HG02610 (cell line): Measurements from ENCODE around the gene SLC39A11.

Source experiments
- ATAC-seq: cut with Tn5 transposase; IDR thresholded peaks from one replicate; pipeline ENCODE4 v1.9.1; 2021; ENCODE audit warnings: mild to moderate bottlenecking, moderate library complexity; ENCODE audit not compliant: unreplicated experiment

The SLC39A11 gene

DNA sequence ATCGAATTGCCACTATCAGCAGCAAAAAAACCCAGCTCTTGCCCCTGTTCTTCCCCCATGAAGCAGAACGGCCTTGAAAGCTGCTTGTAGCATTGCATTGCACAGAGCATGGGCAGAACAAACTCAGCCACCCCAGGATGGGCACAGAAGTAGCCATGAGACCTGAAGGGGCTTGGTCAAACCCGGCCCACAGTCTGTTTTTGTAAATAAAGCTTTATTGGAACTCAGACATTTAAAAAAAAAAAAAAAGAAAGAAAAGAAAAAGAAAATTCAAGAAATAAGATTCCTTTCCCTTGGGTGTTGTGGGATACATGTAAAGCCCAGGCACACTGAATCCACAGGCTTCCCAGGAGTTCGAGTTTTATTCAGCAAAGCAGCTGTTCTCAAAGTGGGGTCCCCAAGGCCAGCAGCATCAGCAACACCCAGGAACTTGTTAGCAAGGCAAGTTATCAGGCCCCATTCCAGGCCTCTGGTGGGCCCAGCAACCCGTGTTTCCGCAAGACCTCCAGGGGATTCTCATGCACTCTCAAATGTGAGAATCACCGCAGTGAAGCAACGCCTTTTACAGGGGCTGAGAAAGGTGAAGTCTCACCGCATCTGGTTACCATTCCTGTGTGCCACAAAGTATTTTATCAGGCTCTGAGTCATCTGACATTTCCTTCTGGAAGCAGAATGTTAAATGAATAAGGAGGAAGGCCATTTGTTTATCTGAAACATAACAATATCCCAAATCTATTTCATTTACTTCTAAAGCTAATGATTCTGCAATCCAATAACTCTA, 108.2 kb downstream of the SLC39A11 start:
- no peak for ATAC-seq

DNA sequence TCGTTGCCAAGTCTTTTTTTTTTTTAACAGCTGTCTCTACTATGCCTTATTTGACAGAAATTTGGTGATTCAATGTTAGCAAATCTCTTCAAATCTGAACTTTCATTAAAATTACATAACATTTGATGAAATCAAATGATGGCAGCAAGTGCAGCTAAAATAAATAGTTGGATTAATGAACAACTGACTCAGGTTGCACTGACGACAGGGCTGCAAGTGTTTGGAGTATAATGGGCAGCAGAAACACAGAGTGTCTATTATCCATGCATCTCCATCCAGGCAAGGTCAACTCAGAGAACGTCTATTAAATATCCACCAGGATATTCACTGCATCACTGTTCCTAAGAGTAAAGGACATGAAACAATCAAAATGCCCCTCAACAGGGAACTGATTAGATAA, 109.8 kb downstream of the SLC39A11 start:
- no peak for ATAC-seq

- ATAC-seq: no peak
These were observed 113.8 kb downstream of the SLC39A11 start for GRCh38 chr17:72978593-72979218.

DNA sequence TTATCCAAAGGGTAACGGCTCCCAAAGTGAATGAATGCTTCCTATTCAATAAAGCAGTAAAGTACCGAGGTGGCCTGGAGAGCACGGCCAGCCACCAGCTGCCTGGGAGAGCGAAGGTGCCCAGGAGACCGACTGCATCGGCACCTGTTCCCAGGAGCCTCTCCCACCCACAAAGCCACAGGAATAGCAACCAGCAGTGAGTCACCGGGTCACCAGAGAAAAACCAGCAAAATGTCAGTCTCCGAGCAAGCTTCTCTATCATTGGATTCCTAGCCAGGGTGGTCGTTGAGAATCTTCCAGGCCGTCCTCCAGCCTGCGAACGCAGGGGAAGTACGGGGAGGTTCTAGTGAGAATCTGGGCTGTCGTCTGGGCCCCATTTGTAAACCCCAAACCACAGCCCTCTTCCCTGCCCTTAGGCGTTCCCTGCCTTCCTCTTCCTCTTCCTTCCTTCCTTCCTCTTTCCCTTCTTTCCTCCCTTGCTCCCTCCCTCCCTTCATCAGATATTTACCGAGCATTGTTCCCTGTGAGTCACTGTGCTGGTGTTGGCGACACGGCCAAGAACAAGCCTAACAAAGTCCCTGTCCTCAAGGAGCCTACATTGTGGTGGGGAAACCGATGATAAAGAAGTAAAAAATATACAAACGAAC, 114.6 kb downstream of the SLC39A11 start:
- ATAC-seq: no peak

DNA sequence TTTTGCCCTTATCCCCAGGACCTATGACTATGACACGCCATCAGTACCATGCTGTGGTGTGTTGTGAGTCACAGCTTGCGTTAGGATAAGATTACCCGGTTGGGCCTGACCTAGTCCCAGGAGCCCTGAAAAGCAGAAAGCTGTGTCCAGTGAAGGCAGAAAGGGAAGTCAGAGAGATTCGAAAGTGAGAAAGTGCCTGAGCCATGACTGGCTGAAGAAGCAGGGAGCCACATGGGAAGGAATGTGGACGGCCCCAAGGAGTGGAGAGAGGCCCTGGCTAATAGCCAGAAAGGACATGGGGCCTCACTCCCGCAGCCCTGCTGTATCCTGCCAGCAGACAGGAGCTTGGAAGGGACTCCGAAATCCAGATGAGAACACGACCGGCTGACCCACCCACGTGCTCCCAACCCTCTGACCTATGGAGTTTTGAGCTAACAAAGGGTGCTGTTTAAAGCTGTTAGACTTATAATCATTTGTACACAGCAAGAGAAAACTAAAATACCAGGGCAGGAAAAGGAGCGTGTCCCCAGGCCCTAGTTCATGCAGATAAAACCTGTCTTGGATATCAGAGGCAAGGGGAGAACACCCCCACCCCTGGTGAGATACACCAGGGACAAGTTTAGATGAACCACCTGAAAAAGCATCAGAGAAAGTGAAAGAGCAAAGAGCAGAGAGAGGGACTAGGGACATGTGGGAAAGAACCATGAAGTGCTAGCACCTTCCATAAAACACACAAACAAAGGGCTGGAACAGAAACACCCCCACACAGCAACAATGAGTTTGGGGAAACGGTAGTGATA, 115.3 kb downstream of the SLC39A11 start:
- ATAC-seq: peak; percentile 82

GRCh38 chr17:72975509-72975908, 117.0 kb downstream of the SLC39A11 start:
- ATAC-seq: no peak

- no peak for ATAC-seq
These were observed 117.8 kb downstream of the SLC39A11 start for GRCh38 chr17:72974605-72975232.

DNA sequence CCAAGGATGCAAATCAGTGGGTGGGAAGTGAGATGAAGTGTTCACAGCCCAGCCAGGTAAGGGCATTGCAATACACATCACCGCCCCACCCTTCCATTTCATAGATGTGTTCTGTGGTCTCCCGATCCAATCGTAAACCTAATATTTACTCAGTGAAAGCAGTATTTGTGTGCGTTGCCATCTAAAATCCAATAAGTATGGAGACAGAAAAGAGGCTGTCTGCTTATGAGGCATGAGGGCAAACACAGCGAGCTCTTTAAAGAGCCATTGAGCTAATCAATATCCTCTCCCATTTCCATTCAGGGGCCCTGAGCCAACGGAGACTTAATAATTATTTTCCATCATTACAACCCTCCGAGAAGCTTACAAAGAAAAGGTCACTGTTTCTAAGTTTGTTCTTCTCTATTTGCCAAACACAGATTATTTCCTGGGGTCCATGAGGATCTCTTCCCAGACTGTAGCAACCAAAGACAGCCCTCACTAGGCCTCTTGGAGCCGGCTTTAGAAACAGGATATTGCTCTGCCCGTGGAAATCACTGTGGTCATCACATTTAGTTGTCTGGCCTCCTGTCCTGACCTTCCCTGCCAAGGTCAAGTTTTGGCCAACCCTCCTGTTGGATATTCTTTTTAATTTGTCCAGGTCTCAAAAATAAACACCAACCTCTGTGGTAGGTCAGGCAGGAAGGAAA, 120.1 kb downstream of the SLC39A11 start:
- no peak for ATAC-seq

- ATAC-seq: no peak
These were observed 121.1 kb downstream of the SLC39A11 start for GRCh38 chr17:72971226-72971880.

- no peak for ATAC-seq
These were observed 121.7 kb downstream of the SLC39A11 start for GRCh38 chr17:72970797-72971196.

DNA sequence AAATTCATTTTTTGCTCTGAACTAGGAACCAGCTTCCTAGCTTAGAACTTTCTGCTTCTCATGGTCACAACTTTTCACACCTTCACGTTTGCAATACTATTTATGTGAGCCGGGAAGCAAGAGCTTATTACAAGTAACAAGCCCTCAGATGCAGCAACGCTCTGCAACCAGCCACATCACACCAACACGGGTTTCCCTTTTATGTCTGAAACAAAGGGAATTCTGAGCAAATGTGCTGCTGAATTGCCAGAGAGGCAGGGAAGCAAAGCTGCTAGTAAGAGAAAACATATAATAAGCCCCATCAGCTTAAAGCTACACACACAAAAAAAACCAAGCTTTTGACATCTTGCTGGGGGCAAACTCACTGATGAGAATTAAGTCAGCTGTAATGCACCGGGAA, 122.2 kb downstream of the SLC39A11 start:
- ATAC-seq: no peak

- ATAC-seq: no peak
These were observed 123.1 kb downstream of the SLC39A11 start for GRCh38 chr17:72969293-72969906.

DNA sequence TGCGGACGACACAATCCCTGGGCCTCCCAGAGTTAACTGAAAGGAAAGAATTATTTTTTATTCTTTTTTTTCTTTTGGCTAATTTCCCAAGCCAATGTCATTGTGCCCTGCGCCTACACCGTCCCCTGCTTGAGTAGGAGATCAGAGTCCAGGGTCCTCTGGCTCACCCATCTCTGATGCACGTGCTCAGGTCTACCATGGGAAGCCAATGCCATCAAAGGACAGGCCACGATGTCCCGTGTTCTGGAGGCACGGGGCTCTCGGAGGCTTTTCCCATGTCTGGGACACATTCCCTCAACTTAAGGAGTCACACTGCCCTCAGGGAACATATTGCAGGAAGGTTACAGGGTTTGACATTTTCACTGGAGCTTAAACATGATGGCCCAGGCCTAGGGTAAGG, 123.7 kb downstream of the SLC39A11 start:
- ATAC-seq: no peak

DNA sequence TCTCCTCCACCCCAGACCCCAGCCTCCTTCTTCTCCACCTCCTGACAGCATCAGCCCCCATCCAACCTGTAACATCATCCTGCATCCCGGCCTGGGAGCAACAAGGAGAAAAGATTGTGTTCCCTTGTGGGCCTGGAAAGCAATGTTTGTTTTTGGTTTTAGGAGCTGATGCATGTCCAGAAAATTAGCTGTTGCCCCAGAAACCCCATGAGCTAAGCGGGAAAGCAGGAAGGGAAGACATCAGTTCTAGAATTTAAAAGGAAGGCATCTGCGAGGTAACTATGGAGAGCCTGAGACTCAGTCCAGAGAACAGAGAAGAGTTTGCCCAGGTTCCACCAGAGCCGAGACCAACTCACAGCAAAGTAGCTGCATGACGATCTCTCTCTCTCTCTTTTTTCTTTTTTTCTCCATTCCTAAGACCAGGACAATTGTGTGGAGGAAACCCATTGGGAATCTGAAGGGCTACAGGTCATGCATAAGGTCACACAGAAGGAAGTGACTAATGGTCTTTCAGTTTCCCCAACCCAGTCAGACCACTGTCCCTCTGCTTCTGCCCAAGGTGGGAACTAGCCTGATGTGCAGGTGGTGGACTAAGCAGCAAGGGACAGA, 124.4 kb downstream of the SLC39A11 start:
- ATAC-seq: no peak

DNA sequence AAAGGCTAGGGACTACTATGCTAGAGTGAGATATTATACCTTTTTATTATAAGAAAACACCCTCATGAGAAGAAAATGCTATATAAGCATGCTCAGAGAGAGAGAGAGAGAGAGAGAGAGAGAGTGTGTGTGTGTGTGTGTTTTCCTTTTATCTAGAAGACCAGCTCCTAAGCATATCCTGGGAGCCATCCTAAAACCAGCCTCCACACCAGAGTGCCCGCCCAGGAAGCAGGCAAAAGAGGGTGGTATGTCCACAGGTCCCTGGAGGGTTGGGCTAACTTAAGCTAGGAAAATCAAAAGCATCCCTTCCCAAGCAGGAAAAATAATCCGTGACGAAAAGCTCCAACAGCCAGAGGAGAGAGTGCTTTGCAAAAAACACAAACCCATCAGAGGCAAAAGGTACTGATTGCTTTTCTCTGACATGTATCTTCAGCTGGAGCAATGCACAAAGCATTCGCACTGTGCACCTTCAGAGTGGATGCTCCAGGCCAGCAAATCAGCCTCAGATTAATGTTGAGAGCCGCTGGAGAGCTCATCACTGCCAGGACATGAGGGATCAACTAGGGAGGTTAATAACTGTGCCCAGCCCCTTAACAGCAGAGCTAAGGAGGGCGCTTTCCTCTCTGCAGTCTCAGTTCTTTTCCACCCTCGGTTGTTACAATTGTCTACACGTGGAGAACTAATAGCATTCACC, 125.1 kb downstream of the SLC39A11 start:
- no peak for ATAC-seq

GRCh38 chr17:72962106-72962505, 130.4 kb downstream of the SLC39A11 start:
- ATAC-seq: no peak

DNA sequence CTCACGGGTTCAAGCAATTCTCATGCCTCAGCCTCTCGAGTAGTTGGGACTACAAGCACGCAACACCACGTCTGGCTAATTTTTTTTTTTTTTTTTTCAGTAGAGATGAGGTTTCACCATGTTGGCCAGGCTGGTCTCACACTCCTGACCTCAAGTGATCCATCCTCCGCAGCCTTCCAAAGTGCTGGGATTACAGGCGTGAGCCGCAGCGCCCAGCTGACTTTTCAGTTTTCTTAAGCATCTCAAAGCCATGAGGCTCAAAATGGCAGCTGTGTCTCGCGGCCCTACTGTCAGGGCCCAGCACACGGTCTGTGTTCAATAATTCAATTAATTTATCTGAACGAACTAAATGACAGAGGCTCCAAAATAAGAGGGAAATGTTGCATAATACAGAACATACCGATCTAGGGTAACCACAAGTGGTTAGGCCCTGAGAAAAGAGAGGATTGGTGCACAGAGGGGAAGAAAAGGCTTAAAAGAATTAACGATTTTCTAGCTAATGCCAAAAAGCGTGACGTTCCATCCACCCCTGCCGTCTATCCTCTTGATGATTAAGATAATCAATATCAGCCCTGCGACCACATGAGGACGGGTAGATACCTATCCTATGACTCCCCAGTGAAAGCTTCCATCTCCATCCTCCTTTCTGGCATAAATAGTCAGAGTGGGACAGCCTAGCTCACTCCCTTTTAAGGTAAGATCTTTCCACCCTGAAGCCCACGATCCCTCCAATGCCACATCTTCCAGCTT, 136.9 kb downstream of the SLC39A11 start:
- no peak for ATAC-seq

DNA sequence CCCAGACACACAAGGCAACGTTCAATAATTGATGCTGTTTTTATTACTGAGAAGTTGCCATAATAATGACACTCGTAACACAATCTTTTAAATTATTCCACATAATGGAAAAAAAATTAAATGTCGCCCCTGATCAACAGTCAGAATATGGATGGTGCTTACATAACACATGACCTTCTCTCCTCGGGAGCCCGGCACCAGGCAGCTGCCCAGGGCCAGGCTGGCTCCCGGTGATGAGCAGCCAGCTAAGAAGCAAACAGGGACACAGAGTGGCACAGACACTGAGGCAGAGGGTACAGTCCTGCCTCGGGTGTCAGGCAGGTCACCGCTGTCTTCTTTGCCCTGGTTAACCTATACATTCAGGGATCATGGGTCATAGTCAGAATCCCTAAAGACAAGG, 137.9 kb downstream of the SLC39A11 start:
- ATAC-seq: no peak
